ENCODE data around the gene NPTX1. TPM values are rescaled to one million over a fixed set of nuclear protein-coding genes. Genes with fewer than 3 reads are reported as not detected.

Gene NPTX1
- total RNA-seq, 1 donor from 2014 or later, result 0.10 TPM

GRCh38 chr17:80449930-80450576 is 26.4 kb downstream of the NPTX1 start:
- Mint-ChIP-seq H3K36me3 (ENCODE audit: low read depth, unreplicated experiment) (no peaks in the 10 kb centered on the region), H3K27ac (ENCODE audit: unreplicated experiment) (no peak overlapping the region), H3K9me3 (ENCODE audit: unreplicated experiment) (no peaks in the 10 kb centered on the region), H3K27me3 (ENCODE audit: unreplicated experiment) (peaks cover 4% of the 10 kb centered on the region), H3K4me3 (ENCODE audit: unreplicated experiment) (no peak overlapping the region), H3K4me1 (ENCODE audit: unreplicated experiment) (peaks cover 9% of the 10 kb centered on the region)
- no peak for TF ChIP-seq CTCF (IDR thresholded peaks at IDR 0.05; ENCODE audit: unreplicated experiment)
- no peak for DNase-seq (ENCODE audit: low spot score)

GRCh38 chr17:80449194-80449929 is 27.0 kb downstream of the NPTX1 start:
- DNase-seq (ENCODE audit: low spot score), result no peak
- Mint-ChIP-seq H3K27me3 (ENCODE audit: unreplicated experiment) (peaks cover 4% of the 10 kb centered on the region), H3K4me1 (ENCODE audit: unreplicated experiment) (peaks cover 9% of the 10 kb centered on the region), H3K36me3 (ENCODE audit: low read depth, unreplicated experiment) (no peaks in the 10 kb centered on the region), H3K9me3 (ENCODE audit: unreplicated experiment) (no peaks in the 10 kb centered on the region), H3K4me3 (ENCODE audit: unreplicated experiment) (no peak overlapping the region), H3K27ac (ENCODE audit: unreplicated experiment) (no peak overlapping the region)
- TF ChIP-seq CTCF (IDR thresholded peaks at IDR 0.05; ENCODE audit: unreplicated experiment), result no peak

GRCh38 chr17:80447790-80448189 is 28.6 kb downstream of the NPTX1 start:
- Mint-ChIP-seq H3K4me3 (ENCODE audit: unreplicated experiment) (no peak overlapping the region), H3K9me3 (ENCODE audit: unreplicated experiment) (no peaks in the 10 kb centered on the region), H3K4me1 (ENCODE audit: unreplicated experiment) (no peaks in the 10 kb centered on the region), H3K27me3 (ENCODE audit: unreplicated experiment) (peaks cover 2% of the 10 kb centered on the region), H3K36me3 (ENCODE audit: low read depth, unreplicated experiment) (no peaks in the 10 kb centered on the region), H3K27ac (ENCODE audit: unreplicated experiment) (no peak overlapping the region)
- no peak for TF ChIP-seq CTCF (IDR thresholded peaks at IDR 0.05; ENCODE audit: unreplicated experiment)
- DNase-seq (ENCODE audit: low spot score), result no peak

- Mint-ChIP-seq H3K4me1 (ENCODE audit: unreplicated experiment) (no peaks in the 10 kb centered on the region), H3K27me3 (ENCODE audit: unreplicated experiment) (peaks cover 4% of the 10 kb centered on the region), H3K36me3 (ENCODE audit: low read depth, unreplicated experiment) (no peaks in the 10 kb centered on the region), H3K9me3 (ENCODE audit: unreplicated experiment) (no peaks in the 10 kb centered on the region), H3K27ac (ENCODE audit: unreplicated experiment) (no peak overlapping the region), H3K4me3 (ENCODE audit: unreplicated experiment) (no peak overlapping the region)
- no peak for TF ChIP-seq CTCF (IDR thresholded peaks at IDR 0.05; ENCODE audit: unreplicated experiment)
- no peak for DNase-seq (ENCODE audit: low spot score)
Observed at GRCh38 chr17:80446645-80447405, 29.6 kb downstream of the NPTX1 start.

All from endothelial cell (in vitro differentiated cells).